ENCODE results near the gene GIGYF1.

GRCh38 chr7:100691676-100692577 is 2.1 kb downstream of the GIGYF1 start:
- TF ChIP-seq CTCF (IDR thresholded peaks at IDR 0.05; ENCODE audit: low read depth, low read length) (peak; percentile 97), MYC (IDR thresholded peaks at IDR 0.05; ENCODE audit: low read depth, low read length) (peak; percentile 84), POLR2A (IDR thresholded peaks at IDR 0.05; ENCODE audit: extremely low read depth, insufficient read length) (no peak), MAX (IDR thresholded peaks at IDR 0.05; ENCODE audit: low read depth, low read length) (peak; percentile 86)
